VCaP (cell line): ENCODE measurements around the gene WNK3.
A peak's percentile ranks its signal among the peaks of the same experiment; 100 is the strongest.

ENCODE experiments used
- H3K27ac ChIP-seq: fragments of 450-650 bp; 2 replicates; pipeline ENCODE4 v1.5.1; 2017
- TF ChIP-seq, protein P1 (sequence below): fragments of 450-650 bp; conservative IDR thresholded peaks from 2 replicates; pipeline ENCODE4 v1.5.1; 2017; ENCODE audit warnings: mild to moderate bottlenecking, moderate library complexity

Gene WNK3

DNA sequence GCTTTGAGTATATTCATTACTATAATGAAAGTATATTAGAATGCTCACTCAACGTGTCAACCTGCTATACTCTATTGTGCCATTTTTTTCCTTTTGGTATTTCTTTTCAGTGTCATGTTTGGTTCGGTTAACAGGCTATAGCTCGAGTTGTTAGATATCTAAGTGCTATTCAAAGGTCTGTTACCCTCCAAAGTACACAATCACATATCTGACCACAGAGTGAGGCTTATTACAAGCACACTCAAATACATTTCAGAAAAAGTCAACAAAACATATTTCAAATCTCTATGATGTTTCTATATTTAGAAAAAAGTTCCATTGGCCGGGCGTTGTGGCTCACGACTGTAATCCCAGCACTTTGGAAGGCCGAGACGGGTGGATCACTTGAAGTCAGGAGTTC lies 32.8 kb downstream of the WNK3 start:
- peak overlapping the region; percentile 50 for H3K27ac ChIP-seq
- TF ChIP-seq, protein P1, sequence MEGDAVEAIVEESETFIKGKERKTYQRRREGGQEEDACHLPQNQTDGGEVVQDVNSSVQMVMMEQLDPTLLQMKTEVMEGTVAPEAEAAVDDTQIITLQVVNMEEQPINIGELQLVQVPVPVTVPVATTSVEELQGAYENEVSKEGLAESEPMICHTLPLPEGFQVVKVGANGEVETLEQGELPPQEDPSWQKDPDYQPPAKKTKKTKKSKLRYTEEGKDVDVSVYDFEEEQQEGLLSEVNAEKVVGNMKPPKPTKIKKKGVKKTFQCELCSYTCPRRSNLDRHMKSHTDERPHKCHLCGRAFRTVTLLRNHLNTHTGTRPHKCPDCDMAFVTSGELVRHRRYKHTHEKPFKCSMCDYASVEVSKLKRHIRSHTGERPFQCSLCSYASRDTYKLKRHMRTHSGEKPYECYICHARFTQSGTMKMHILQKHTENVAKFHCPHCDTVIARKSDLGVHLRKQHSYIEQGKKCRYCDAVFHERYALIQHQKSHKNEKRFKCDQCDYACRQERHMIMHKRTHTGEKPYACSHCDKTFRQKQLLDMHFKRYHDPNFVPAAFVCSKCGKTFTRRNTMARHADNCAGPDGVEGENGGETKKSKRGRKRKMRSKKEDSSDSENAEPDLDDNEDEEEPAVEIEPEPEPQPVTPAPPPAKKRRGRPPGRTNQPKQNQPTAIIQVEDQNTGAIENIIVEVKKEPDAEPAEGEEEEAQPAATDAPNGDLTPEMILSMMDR: no peak

DNA sequence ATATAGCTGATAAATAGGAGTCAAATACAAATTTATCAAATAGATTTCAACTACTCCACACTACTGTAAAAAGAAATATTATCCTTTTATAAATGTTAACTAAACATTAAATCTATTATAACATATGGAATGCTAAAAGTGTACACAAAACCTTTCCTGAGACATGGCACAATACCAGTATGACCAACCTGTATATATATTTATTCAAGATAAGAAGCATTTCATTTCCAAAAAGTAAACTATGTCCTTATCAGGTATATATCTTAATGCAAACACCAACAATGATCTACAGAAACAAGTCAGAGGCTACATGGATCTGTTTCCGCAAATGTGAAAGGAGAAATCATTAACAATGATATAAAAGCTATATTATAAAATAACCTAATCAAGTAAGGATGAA lies 37.8 kb downstream of the WNK3 start:
- H3K27ac ChIP-seq: peak overlapping the region; percentile 32
- TF ChIP-seq, protein P1: no peak

DNA sequence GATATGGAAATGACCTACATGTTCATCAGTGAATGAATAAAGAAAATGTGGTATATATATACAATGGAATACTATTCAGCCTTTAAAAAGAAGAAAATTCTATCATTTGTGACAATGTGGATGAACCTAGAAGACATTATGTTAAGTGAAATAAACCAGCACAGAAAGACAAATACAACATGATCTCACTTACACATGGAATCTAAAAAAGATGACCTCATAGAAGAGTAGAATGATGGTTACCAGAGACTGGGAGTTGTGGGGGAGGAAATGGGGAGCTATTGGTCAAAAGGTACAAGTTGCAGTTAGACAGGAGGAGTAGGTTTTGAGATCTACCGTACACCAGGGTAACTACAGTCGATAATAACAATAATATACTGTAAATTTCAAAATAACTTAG lies 51.5 kb downstream of the WNK3 start:
- H3K27ac ChIP-seq: no peak overlapping the region
- TF ChIP-seq, protein P1: no peak

DNA sequence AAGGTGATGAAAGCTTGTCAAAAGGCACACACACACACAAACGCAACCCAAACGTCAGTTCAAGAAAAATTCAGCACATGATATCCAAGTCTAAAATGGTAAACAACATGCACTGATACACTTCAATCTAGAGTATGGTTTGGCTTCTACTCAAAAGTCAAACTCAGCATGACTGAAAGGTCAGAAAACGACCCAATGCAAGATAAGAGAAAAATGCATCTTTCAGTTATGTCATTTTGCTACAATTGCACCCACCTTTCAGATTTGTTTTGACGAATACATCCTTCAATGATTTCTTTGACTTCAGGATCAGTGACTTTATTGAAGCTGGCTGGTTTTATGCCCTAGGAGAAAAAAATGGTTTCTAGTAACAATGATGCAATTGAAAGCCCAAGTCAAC lies 56.3 kb downstream of the WNK3 start:
- TF ChIP-seq, protein P1: no peak
- H3K27ac ChIP-seq: no peak overlapping the region

DNA sequence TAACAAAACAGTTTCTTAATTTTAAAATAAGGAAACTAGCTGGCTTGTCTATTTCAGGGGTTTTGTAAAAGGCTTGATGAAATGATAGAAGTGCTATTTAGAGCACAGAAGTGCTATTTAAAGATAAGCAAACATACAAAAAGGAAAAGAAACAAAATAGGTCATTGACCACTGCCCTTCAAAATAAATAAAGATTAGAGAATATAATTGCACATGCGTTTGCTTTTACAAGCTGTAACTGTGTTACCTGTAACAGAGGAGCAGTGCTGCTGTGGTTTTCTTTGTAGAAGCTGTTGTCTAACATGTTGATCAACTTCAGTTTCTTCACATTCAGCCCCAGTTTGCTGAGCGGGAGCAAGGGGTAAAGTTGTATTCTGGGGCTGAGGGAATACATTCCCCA lies 63.5 kb downstream of the WNK3 start:
- TF ChIP-seq, protein P1: no peak

DNA sequence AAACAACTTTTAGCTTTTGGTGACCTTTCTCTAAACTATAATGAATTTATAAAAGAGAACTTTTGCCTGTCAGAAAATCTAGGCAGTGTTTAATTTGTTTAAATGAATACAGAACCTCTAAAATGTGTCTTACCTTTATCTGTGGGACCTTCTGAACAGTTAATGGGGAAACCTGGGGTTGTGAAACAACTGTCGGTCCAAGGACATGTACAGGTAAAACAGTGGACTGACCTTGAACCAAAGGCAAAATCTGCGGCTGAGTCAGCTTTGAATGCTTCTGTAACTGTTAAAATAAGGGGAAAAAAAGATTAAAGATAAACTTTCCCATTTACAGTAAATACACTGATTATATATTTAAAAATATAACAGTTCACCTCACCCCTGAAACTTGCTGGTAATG lies 65.1 kb downstream of the WNK3 start:
- no peak overlapping the region for H3K27ac ChIP-seq
- TF ChIP-seq, protein P1: no peak

More for the DNA sequence above, 63.5 kb downstream of the WNK3 start:
- 0 out of 2 replicates have a peak overlapping the region, but pooled peaks have one; percentile 11 for H3K27ac ChIP-seq

DNA sequence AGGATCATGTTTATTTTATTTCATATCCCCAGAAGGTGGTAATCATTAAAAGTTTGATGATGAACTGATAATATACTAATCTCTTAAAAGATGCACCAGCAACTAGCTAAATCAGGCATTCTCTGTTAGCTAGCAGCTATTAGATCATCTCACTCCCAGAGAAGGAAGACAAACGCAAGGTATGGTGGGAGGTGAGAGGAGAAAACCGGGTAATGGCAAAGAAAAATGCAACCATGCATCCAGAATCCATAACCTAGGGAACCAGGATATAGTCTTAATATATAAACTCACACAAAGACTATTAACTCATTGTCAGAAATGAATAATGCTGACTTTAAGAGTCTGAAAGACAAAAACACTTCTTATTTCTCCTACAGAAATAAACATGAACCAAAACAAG lies 66.1 kb downstream of the WNK3 start:
- no peak overlapping the region for H3K27ac ChIP-seq
- TF ChIP-seq, protein P1: no peak

DNA sequence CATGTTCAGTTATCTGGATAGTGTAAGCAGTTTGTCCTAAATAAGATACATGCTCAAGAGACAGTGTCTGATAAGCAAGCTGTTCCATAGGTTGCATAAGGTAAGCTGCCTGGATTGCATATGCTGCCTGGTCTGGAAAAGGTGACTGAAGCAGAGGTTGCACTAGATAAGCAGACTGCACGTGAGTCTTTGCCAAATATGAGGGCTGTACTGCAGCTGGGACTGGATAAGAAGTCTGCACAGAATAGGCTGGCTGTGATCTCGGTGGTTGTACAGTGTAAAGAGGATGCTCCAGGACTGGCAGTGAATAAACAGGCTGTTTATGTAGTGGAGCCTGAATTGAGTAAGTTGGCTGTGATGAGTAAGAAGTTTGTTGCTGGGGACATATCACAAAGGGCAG lies 68.9 kb downstream of the WNK3 start:
- no peak overlapping the region for H3K27ac ChIP-seq
- TF ChIP-seq, protein P1: no peak
